ENCODE results near the gene MED20. TPM values are rescaled to one million over a fixed set of nuclear protein-coding genes. Genes with fewer than 3 reads are reported as not detected.

Gene MED20
- total RNA-seq, 1 donor from 2014 or later: 26.7 TPM

Other genes with a start within 250 kb of the MED20 start
- 41.7 TPM for gene TFEB, start 185.5 kb downstream of the MED20 start, total RNA-seq
- gene PGC, start 173.7 kb downstream of the MED20 start, total RNA-seq: 6.7 TPM
- 6.3 TPM for gene FRS3, start 141.2 kb downstream of the MED20 start, total RNA-seq
- 13.1 TPM for gene PRICKLE4, start 140.4 kb downstream of the MED20 start, total RNA-seq
- gene TOMM6, start 133.4 kb downstream of the MED20 start, total RNA-seq: 123 TPM
- gene USP49, start 25.8 kb downstream of the MED20 start, total RNA-seq: 3.3 TPM
- 9.6 TPM for gene BYSL, start 360 bp upstream of the MED20 start, total RNA-seq
- 103 TPM for gene CCND3, start 20.7 kb upstream of the MED20 start, total RNA-seq
- gene TAF8, start 129.4 kb upstream of the MED20 start, total RNA-seq: 26.3 TPM
- 41.2 TPM for gene C6orf132, start 221.5 kb upstream of the MED20 start, total RNA-seq

Measured in mucosa of gallbladder (tissue), 1 donor.